PFSK-1 (cell line): ENCODE results near the gene HOXB3.

Experiments
- FOXP2 ChIP-seq: optimal IDR thresholded peaks from 2 replicates; pipeline ENCODE3; 2011; ENCODE audit warnings: borderline replicate concordance, control low read depth, inconsistent platforms; ENCODE audit not compliant: insufficient read depth; ENCODE audit errors: extremely low read length, extremely low read depth
- POLR2AphosphoS5 ChIP-seq: IDR thresholded peaks from 2 replicates; pipeline ENCODE4 v1.6.1; 2012; ENCODE audit warnings: low read depth, mild to moderate bottlenecking, control low read depth, low read length, moderate library complexity
- REST ChIP-seq, 2 experiments: IDR thresholded peaks; 2 replicates each; pipeline versions ENCODE4 v1.6.1 to v1.8.0; 2011 to 2012; ENCODE audit warnings: low read depth in 2 of 2, low read length in 2 of 2, control low read depth in 1 of 2, inconsistent platforms in 1 of 2, mild to moderate bottlenecking in 1 of 2, moderate library complexity in 1 of 2; ENCODE audit not compliant: insufficient read depth in 1 of 2
- SIN3A ChIP-seq: IDR thresholded peaks from 2 replicates; pipeline ENCODE4 v1.6.1; 2012; ENCODE audit warnings: mild to moderate bottlenecking, low read length, moderate library complexity, borderline replicate concordance; ENCODE audit not compliant: insufficient read depth
- TAF1 ChIP-seq: IDR thresholded peaks from 2 replicates; pipeline ENCODE4 v1.6.1; 2012; ENCODE audit warnings: low read length, control low read depth, borderline replicate concordance; ENCODE audit not compliant: insufficient read depth

The HOXB3 gene

GRCh38 chr17:48551596-48552465 lies 38.2 kb downstream of the HOXB3 start:
- TF ChIP-seq POLR2AphosphoS5 (no peak), TAF1 (no peak), REST (IDR thresholded peaks at IDR 0.05; ENCODE audit: insufficient read depth in 1 of 2, low read depth in 2 of 2, low read length in 2 of 2) (no peak), SIN3A (no peak), FOXP2 (no peak)

GRCh38 chr17:48551214-48551555 lies 38.9 kb downstream of the HOXB3 start:
- no peak for TF ChIP-seq FOXP2
- no peak for TF ChIP-seq REST (IDR thresholded peaks at IDR 0.05; ENCODE audit: insufficient read depth in 1 of 2, low read depth in 2 of 2, low read length in 2 of 2)
- TF ChIP-seq TAF1 = no peak
- TF ChIP-seq POLR2AphosphoS5 = no peak
- no peak for TF ChIP-seq SIN3A

GRCh38 chr17:48550502-48551213 lies 39.4 kb downstream of the HOXB3 start:
- TF ChIP-seq FOXP2 (no peak), TAF1 (no peak), REST (IDR thresholded peaks at IDR 0.05; ENCODE audit: insufficient read depth in 1 of 2, low read depth in 2 of 2, low read length in 2 of 2) (no peak), SIN3A (no peak), POLR2AphosphoS5 (no peak)

GRCh38 chr17:48549914-48550501 lies 40.0 kb downstream of the HOXB3 start:
- TF ChIP-seq TAF1 = no peak
- no peak for TF ChIP-seq FOXP2
- no peak for TF ChIP-seq REST (IDR thresholded peaks at IDR 0.05; ENCODE audit: insufficient read depth in 1 of 2, low read depth in 2 of 2, low read length in 2 of 2)
- no peak for TF ChIP-seq POLR2AphosphoS5
- TF ChIP-seq SIN3A = no peak
